Psoas muscle (tissue), 8 donors: ENCODE measurements around the gene MIOS. TPM values are rescaled to one million over a fixed set of nuclear protein-coding genes. Genes with fewer than 3 reads are reported as not detected.

Experiments
- ATAC-seq, 4 donors: fragments of 200-7000 bp; cut with Tn5 transposase; one replicate each; pipeline ENCODE4 v1.9.1; 2020; ENCODE audit warnings: moderate library complexity in 3 of 4, mild to moderate bottlenecking in 2 of 4
- DNase-seq, 2 donors: peaks; one replicate each; pipeline ENCODE4 v3.0.0-alpha.2; 2020
- H3K27ac ChIP-seq: fragments of 200-600 bp; one replicate; pipeline ENCODE4 v1.8.0; 2022
- H3K27me3 ChIP-seq, 3 donors: fragments of 200-600 bp in 1 of 3; one replicate each; pipeline versions ENCODE4 v1.6.1 to v1.8.0; 2013 to 2022; ENCODE audit warnings: low read length in 2 of 3, mild to moderate bottlenecking in 2 of 3, moderate library complexity in 1 of 3; ENCODE audit not compliant: insufficient read depth in 3 of 3
- H3K36me3 ChIP-seq, 2 donors: fragments of 200-600 bp in 1 of 2; one replicate each; pipeline versions ENCODE4 v1.6.1 to v1.8.0; 2013 to 2022; ENCODE audit warnings: low read depth in 1 of 2, mild to moderate bottlenecking in 1 of 2, moderate library complexity in 1 of 2; ENCODE audit not compliant: insufficient read depth in 1 of 2
- H3K4me1 ChIP-seq: fragments of 200-600 bp; one replicate; pipeline ENCODE4 v1.8.0; 2022
- H3K4me3 ChIP-seq: fragments of 200-600 bp; one replicate; pipeline ENCODE4 v1.8.0; 2022; ENCODE audit warnings: mild to moderate bottlenecking
- H3K9me3 ChIP-seq: fragments of 200-600 bp; one replicate; pipeline ENCODE4 v1.8.0; 2022
- CTCF ChIP-seq: fragments of 200-600 bp; IDR thresholded peaks from one replicate; pipeline ENCODE4 v1.8.0; 2022; ENCODE audit warnings: antibody characterized with exemption
- WGBS, 3 donors: extraction: QIAGEN DNeasy Blood & Tissue Kit; methylation state at CpG; one replicate each; pipeline versions ENCODE4 v1.1.6 to v1.1.7; 2013; 5-methylcytosine and 5-hydroxymethylcytosine counted together
- intact Hi-C, 2 donors: fragments of 100-400 bp; cut with DNase I; formaldehyde crosslinking; loops; one replicate each; pipeline versions ENCODE4 v1.11.0 to v1.14.2; 2022
- polyA plus RNA-seq, 3 donors: library from polyadenylated mRNA; stranded (reverse); fragments of 200-250 nt; gene quantifications; one replicate each; pipeline ENCODE4 v1.2.3, GENCODE V29; 2013
- total RNA-seq, 4 donors: library from RNA; stranded (reverse); fragmentation: NEBNext Ultra II Directional in 2 of 4; extraction: Animal tissue kit (Norgen Biotek cat#: 25700) in 2 of 4; gene quantifications; one replicate each; pipeline versions ENCODE4 v1.2.1 to v1.2.4, GENCODE V29; 2021 to 2023
- donor health status: healthy with polysubstance abuse.
- donor health status: DM: no; HTN: no; CAD: no; lungs with moderate emphysema.
- donor health status: Bipolar disorder and iron deficiency.
- donor health status: healthy.
- donor health status: DM: yes; HTN: yes; CAD: no.
- donor health status: DM: no; HTN: no; CAD: no.
- donor health status: DM: no; HTN: no; CAD: no.
- donor health status: DM: yes; HTN: yes; CAD: no.

The MIOS gene
- total and polyA plus RNA-seq, 7 donors: 65.2 to 219 (median 76.3) TPM

- no peaks in the 10 kb centered on the region for H3K9me3 ChIP-seq
- no peak for TF ChIP-seq CTCF
- no peaks in the 10 kb centered on the region for H3K4me1 ChIP-seq
- intact Hi-C loops: no loop called here
- H3K27me3 ChIP-seq: no peaks in the 10 kb centered on the region
- H3K36me3 ChIP-seq: peaks cover 0 to 64% of the 10 kb centered on the region in 2 donors
- DNase-seq (no peak), ATAC-seq (no peak)
- no peak overlapping the region for H3K4me3 ChIP-seq
- 92 to 94% (median 93%) methylated on average over 5 of the region's 5 CpGs for WGBS, 3 donors
- no peak overlapping the region for H3K27ac ChIP-seq
Observed at GRCh38 chr7:7585241-7585928, 18.7 kb downstream of the MIOS start.

DNA sequence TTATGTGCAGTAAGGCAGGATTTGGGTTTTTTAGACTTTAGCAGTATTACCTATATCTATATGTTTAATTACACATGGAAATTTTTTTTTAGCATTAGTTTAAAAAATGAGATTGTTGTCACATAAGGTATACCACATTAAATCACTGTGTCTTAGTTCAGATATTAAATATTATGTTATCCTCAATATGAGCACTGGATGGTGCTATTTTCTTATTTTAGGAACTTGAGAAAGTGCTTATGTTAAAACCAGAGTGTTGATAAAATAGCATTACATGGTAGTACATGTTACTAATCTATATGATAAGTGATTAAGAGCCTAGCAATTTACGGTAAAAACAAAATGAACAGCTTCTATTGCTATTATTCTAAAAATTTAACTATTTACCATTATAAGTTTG is 28.8 kb downstream of the MIOS start:
- H3K36me3 ChIP-seq: peaks cover 4 to 91% of the 10 kb centered on the region in 2 donors
- peak; percentile 33 for TF ChIP-seq CTCF
- 92 to 98% (median 93%) methylated on average over 1 of the region's 1 CpG for WGBS, 3 donors
- no peaks in the 10 kb centered on the region for H3K4me1 ChIP-seq
- no peaks in the 10 kb centered on the region for H3K27me3 ChIP-seq
- H3K9me3 ChIP-seq: no peaks in the 10 kb centered on the region
- ATAC-seq (peak in 1 of 4 donors; percentile 58), DNase-seq (no peak)
- no peak overlapping the region for H3K27ac ChIP-seq
- H3K4me3 ChIP-seq: no peak overlapping the region
- intact Hi-C loops: no loop called here

- no peak overlapping the region for H3K27ac ChIP-seq
- 90 to 94% (median 93%) methylated on average over 5 of the region's 5 CpGs for WGBS, 3 donors
- H3K27me3 ChIP-seq: no peaks in the 10 kb centered on the region
- intact Hi-C loops: no loop called here
- peaks cover 4 to 87% of the 10 kb centered on the region in 2 donors for H3K36me3 ChIP-seq
- no peaks in the 10 kb centered on the region for H3K4me1 ChIP-seq
- TF ChIP-seq CTCF: no peak
- DNase-seq (no peak), ATAC-seq (peak in 1 of 4 donors; percentile 43)
- H3K4me3 ChIP-seq: no peak overlapping the region
- no peaks in the 10 kb centered on the region for H3K9me3 ChIP-seq
Observed at GRCh38 chr7:7596176-7596575, 29.5 kb downstream of the MIOS start.

DNA sequence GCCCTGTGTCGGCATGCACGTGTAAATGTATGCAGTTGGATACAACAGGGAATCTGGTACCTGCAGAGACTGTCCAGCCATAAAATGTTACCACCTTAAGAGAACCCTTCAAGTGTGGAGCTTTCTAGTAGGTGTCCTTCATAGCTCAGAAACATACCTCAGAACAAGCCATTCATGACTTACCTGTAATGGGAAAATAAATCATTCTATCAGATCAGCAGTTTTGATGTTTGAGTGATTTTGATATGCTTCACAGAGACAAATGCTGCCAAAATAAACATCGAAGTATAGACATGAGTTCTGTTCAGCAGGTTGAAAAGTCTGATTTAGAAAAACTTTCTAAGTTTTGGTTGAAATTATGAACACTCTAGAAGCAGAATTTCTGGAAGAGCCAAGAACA is 40.3 kb downstream of the MIOS start:
- Histone ChIP-seq H3K36me3 (peaks cover 4 to 44% of the 10 kb centered on the region in 2 donors), H3K27me3 (no peaks in the 10 kb centered on the region), H3K9me3 (no peaks in the 10 kb centered on the region), H3K4me1 (no peaks in the 10 kb centered on the region), H3K4me3 (no peak overlapping the region), H3K27ac (no peak overlapping the region)
- 53 to 83% (median 55%) methylated on average over 3 of the region's 3 CpGs for WGBS, 3 donors
- peak in 1 of 4 donors; percentile 27 for ATAC-seq
- no peak for TF ChIP-seq CTCF
- intact Hi-C loops: no loop called here
- no peak for DNase-seq

DNA sequence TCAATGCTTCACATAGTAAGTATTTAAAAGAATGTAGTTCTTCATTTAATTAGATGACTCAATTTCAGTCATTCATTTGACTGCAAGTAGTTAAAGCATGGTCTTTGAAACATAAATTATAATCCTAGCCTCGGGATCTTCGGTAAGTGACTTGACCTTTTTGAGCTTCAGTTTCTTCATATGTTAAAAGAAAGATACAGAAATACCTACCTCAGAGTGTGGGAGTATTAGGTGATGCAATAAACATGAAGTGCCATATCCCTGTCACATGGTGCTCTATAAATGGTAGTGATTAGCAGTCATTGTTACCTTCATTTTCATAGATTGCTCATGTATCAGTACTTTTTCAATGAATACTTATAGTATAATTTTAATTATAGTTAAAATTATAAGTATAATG is 42.6 kb downstream of the MIOS start:
- no peaks in the 10 kb centered on the region for H3K9me3 ChIP-seq
- H3K27ac ChIP-seq: no peak overlapping the region
- no peaks in the 10 kb centered on the region for H3K27me3 ChIP-seq
- DNase-seq (no peak), ATAC-seq (no peak)
- H3K4me3 ChIP-seq: no peak overlapping the region
- H3K36me3 ChIP-seq: peaks cover 4 to 44% of the 10 kb centered on the region in 2 donors
- no peak for TF ChIP-seq CTCF
- WGBS, 3 donors: 85 to 89% (median 87%) methylated on average over 2 of the region's 2 CpGs
- H3K4me1 ChIP-seq: no peaks in the 10 kb centered on the region
- intact Hi-C loops: no loop called here
